B cell (primary cell): ENCODE data around the gene VCL.

ENCODE experiments used
- CTCF ChIP-seq: fragments of 200-600 bp; IDR thresholded peaks from one replicate; pipeline ENCODE4 v1.8.0; 2022; ENCODE audit warnings: antibody characterized with exemption, mild to moderate bottlenecking
- EZH2 ChIP-seq: IDR thresholded peaks from 2 replicates; pipeline ENCODE4 v1.6.1; 2012; ENCODE audit warnings: borderline replicate concordance, low read depth, mild to moderate bottlenecking, moderate library complexity, low read length; ENCODE audit not compliant: insufficient read depth, poor library complexity, severe bottlenecking

- TF ChIP-seq EZH2 (no peak), CTCF (no peak)
Measured at GRCh38 chr10:73979141-73979808, 18.6 kb upstream of the VCL start.
